Measurements from ENCODE around the gene SUPT4H1. TPM values are rescaled to one million over a fixed set of nuclear protein-coding genes. Genes with fewer than 3 reads are reported as not detected.
"Not testable (repeated sequence)": the region's sequence is repeated elsewhere in the genome, so short reads cannot be mapped to it uniquely, and the experiment has no call there.

Gene SUPT4H1
- total RNA-seq, 1 donor from 2014 or later = 49.4 TPM

DNA sequence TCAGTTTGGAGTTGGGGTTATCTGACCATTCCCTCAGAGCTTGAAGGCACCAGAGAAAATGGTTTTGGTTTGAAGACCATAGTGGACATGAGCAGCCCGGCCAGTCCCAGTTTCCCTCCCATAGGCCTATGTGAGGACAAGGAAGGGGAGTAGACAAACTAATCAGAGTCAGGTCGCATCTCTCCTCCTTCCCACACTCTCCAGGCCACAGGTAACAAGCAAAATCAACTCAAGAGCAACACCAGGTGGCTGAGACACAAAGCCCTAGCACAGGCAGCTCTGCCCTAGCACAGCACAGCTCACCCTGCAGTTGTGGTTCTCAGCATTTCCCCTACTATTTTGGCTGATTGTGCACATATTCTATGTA is 7.2 kb downstream of the SUPT4H1 start:
- no peak for DNase-seq (ENCODE audit: low spot score)
- intact Hi-C loops (cut with DNase I) = no loop called here

DNA sequence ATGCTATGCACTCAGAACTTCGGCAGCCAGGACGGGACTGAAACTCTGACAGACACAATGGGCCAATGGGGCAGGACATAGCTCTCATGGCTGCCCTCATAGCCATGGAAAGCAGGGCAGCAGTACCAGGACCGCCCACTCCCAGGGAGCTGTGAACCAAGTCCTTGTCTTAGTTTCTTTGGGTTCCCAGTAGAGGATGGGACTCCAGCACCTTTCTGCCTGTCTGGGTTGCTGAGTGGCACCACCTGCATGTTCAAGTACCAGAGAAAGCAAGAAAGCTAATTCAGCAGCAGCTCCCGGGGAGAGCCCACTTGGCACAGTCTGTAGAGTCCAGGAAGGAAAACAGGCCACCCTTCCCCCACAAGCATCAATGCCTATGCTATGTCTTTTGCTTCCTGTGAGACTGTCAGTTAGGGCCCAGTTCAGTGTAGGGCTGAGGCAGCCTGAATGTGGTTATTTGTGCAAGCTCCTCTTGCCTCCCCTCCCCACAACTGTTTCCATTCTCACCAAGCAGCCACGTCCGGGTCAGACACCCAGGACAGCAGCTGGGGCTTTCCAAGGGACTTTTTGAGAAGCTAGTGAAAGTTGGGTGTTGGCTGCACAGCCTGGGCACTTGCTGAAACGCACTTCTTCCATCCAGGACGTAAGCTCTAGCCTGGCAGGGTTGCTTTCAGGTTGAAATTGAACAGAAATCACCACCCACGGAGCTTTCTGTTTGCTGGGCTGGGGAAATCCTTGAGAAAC is 7.8 kb downstream of the SUPT4H1 start:
- intact Hi-C loops (cut with DNase I) = no loop called here
- no peak for DNase-seq (ENCODE audit: low spot score)

DNA sequence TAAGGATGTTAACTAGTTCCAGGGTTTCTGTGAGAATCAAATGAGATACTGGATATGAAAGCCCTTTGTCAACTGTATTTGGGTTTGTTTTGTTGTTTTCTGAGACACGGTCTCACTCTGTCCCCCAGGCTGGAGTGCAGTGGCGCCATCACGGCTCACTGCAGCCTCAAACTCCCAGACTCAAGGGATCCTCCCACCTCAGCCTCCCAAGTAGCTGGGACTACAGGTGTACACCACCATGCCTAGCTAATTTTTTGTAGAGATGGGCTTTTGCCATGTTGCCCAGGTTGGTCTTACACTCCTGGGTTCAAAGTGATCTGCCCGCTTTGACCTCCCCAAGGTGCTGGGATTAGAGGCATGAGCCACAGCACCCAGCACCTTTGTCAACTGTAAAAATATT is 8.9 kb downstream of the SUPT4H1 start:
- no peak for DNase-seq (ENCODE audit: low spot score)
- intact Hi-C loops (cut with DNase I) = no loop called here

DNA sequence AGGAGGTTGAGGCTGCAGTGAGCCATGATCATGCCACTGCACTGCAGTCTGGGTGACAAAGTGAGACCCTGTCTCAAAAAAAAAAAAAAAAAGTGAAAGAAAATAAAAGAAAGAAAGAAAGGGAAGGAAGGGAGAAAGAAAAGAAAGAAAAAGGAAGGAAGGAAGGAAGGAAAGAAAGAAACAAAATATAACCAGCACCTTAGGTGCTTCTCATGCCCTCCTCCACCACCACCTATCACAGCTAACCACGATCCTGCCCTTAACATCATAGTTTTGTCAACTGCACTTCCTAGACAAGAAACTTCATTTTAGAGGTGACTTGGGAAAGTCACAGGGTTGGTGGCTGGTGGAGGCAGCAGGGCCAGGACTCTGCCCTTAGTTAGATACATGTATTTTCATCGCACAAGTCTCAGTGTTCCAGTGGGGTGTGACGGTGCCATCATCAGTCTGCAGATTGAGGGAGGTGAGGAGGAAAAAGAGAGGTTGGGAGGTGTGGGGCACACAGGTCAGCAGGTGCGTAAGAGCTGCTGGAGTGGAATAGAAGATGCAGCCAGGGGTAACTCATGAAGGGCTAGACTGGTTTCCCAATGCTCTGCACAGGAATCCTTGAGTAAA is 10.0 kb downstream of the SUPT4H1 start:
- DNase-seq (ENCODE audit: low spot score) = peak; percentile 31
- intact Hi-C loops (cut with DNase I) = no loop called here

- intact Hi-C loops (cut with DNase I) = not testable (repeated sequence)
Observed at GRCh38 chr17:58341136-58341860, 10.7 kb downstream of the SUPT4H1 start.

GRCh38 chr17:58340405-58340876 is 11.6 kb downstream of the SUPT4H1 start:
- no peak for DNase-seq (ENCODE audit: low spot score)
- intact Hi-C loops (cut with DNase I) = no loop called here

More at GRCh38 chr17:58341136-58341860, 10.7 kb downstream of the SUPT4H1 start:
- DNase-seq (ENCODE audit: low spot score) = not testable (repeated sequence)

- intact Hi-C loops (cut with DNase I) = no loop called here
- peak; percentile 49 for DNase-seq (ENCODE audit: low spot score)
Observed at GRCh38 chr17:58339755-58340404, 12.1 kb downstream of the SUPT4H1 start.

DNA sequence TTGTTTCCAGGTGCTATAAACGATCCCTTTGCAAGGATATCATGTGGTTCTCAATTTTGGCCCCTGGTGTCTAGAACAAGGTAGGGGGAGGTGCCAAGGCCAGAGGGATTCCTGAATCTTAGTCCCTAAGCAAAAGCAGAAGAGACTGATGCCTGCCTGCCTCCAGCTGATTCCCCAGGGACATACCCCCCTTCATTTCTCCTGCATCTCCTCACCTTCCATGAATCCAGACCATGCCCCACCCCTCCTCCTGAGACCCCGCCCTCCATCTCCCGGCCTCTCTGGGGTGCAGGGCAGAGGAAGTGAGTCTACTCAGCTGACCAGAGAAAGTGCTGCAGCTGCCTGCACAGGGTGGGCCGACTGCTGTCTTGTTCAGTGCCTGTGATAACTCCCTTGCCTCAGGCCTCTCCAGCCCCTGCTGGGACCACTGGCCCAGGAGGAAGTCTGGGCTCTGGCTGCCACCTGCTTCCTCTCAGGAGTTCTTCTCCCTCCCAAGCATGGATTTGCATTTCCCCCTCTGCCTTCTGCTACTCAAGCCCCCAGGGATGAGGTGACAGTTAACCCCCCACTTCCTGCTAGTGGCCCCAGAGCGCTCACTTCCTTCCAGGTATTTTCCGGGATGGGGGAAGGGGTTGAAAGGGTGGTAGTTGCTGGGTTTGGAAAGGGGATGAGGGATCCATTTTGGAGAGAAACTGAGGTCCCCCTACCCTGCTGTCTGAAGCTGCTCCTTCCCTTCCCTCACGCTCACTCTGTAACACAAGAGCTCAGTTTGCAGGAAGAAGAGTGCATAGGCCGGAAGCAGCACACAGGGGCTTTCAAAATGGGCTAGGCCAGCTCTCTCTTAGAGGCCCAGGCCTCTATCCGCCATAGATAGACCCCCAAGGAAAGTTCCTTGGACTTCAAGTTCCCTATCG is 12.9 kb downstream of the SUPT4H1 start:
- DNase-seq (ENCODE audit: low spot score) = peak; percentile 84
- intact Hi-C loops (cut with DNase I) = no loop called here

GRCh38 chr17:58338454-58338840 is 13.6 kb downstream of the SUPT4H1 start:
- DNase-seq (ENCODE audit: low spot score) = no peak
- intact Hi-C loops (cut with DNase I) = no loop called here

DNA sequence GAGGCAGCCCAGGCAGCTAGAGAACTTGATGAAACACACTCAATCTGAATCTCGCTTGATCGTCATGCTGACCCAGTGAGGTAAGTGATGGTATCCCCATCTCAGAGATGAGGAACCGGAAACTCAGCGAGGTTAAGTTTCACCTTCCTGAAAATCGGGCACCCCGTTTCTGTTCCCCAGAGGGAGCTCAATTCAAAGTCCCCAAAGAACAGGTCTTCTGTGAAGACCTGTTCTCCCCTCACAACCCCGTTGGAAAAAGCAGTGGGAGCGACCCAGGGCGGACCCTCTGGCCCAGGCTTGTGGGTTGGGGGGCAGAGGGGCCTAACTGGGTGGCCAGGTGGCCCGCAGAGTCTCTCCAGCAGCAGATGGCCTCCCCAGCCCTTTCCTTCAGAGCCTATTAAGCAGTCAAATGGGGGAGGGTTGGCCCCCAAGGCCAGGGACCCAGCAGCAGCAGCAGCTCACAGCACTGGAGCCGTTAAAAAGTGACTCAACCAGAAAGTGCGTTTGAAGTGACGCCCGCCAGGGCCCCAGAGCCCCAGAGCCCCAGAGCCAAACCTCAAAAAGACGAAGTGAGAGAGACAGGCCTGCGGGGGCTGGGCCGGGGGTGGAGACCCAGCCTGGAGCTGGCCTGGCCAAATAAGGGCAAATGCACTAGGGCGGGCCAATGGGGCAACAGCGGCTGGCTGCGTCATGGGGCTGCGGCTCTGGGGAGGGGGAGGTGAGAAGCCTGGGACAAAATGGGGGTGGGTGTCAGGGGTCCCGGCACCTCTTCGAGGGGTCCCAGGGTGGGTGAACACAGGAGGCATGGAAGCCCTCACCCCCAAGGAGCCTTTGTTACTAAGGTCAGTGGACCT is 14.2 kb downstream of the SUPT4H1 start:
- intact Hi-C loops (cut with DNase I) = no loop called here
- DNase-seq (ENCODE audit: low spot score) = peak; percentile 94

DNA sequence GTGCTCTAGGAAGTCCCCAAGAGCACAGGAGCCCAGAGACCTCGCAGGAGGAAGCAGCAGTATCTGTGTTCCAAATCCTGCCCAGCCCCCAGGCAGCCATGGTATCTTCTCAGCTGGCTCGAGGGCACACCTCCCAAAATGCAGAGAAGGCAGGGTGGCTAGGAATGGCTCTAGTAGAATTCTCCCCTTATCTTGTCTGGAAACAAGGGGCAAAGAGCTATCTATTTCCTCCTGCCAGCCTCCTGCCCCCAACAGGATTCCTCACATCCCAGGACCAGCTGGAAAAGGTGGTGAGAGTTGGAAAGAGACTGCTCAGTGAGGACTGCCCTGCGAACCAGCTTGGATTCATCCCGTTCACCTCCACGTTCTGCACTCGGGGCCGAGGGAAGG is 14.8 kb downstream of the SUPT4H1 start:
- peak; percentile 75 for DNase-seq (ENCODE audit: low spot score)
- intact Hi-C loops (cut with DNase I) = no loop called here

GRCh38 chr17:58336456-58337209 is 15.4 kb downstream of the SUPT4H1 start:
- intact Hi-C loops (cut with DNase I) = no loop called here
- DNase-seq (ENCODE audit: low spot score) = peak; percentile 73

- intact Hi-C loops (cut with DNase I) = no loop called here
- DNase-seq (ENCODE audit: low spot score) = peak; percentile 86
Observed at GRCh38 chr17:58335779-58336455, 16.1 kb downstream of the SUPT4H1 start.

DNA sequence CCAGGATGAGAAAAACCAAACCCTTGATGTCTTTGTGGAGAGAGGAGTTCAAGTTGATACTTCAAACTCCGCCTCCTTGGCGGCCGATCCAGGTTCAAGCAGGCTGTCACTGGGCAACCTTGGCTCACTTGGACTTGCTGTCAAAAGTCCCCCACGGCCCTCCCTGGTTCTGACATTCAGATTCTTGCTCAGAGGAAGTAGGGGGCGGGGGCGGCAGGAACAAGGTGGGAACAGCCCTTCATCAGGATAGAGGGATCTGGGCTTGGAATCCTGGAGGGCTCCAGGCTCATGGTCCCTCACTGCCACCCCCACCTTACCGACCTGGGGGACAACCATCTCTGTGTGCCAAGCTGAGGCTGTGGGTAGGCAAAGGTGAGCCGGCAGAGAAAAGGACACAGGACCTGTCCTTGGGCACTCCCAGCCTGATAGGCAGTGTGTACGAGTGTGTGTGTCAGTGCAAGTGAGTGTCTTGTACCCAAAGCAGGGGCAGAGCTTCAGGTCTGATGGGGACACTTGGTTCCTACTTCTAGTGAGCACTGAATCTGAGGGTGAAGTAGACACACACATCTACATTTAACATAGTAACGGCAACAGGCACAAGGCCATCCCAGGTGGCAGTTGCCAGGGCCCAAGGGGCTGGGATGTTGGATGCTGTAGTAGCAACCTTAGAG is 16.8 kb downstream of the SUPT4H1 start:
- peak; percentile 75 for DNase-seq (ENCODE audit: low spot score)
- intact Hi-C loops (cut with DNase I) = no loop called here

DNA sequence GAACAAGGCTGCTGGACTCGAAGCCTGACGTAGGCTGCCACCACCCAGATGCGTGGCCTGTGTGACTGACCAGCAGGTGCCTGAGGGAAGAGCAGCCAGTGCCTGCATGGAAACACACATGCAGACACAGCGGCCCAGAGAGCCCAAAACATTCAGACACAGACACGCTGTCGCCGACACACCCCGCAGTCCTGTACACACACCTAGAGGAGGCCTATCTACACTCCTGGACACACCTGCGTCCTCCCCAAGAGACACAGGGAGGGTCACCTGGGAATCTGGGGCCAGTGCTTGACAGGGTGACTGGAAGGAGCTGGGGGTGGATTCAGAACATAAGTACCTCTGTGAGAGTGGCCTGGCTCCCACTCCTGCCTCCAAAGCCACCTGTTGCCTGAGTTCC is 17.3 kb downstream of the SUPT4H1 start:
- intact Hi-C loops (cut with DNase I) = no loop called here
- peak; percentile 60 for DNase-seq (ENCODE audit: low spot score)

DNA sequence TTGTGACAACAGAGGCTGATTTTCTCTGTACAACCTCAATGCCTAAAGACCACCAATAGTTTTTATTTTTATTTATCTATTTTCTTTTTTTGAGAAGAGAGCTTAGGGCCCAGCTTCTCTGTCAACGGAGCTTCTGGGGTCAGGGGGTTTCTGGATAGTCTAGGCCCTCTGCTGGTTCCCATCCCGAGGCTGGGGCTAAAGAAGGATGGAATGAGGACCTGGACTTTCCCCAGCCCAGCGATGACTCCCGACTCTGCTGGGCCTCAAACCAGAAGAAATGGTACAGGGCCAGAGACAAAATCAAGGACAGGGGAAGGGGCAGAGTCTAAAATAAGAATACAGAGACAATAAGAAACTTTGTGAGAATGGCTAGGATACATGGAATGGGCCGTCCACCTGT is 17.7 kb downstream of the SUPT4H1 start:
- intact Hi-C loops (cut with DNase I) = no loop called here

More for the DNA sequence above, 17.7 kb downstream of the SUPT4H1 start:
- no peak for DNase-seq (ENCODE audit: low spot score)

Data from cardiac septum (tissue), 1 donor.